Neural progenitor cell (in vitro differentiated cells): ENCODE results near the gene KAZN. TPM values are rescaled to one million over a fixed set of nuclear protein-coding genes. Genes with fewer than 3 reads are reported as not detected.

Source experiments
- DNase-seq: peaks from one replicate; pipeline ENCODE4 v3.0.0-alpha.2; 2016; ENCODE audit warnings: low spot score
- H2AFZ ChIP-seq: fragments of 200-600 bp; sonication (generic); replicated peaks from 2 replicates; pipeline ENCODE4 v1.6.1; 2016; ENCODE audit warnings: antibody characterized with exemption
- H3F3A ChIP-seq: fragments of 200-600 bp; sonication (generic); 2 replicates; pipeline ENCODE4 v1.6.1; 2016; ENCODE audit warnings: antibody characterized with exemption, low read depth
- H3K27ac ChIP-seq: fragments of 200-600 bp; sonication (generic); 2 replicates; pipeline ENCODE4 v1.5.1; 2016; ENCODE audit warnings: mild to moderate bottlenecking
- H3K27me3 ChIP-seq: fragments of 200-600 bp; sonication (generic); 2 replicates; pipeline ENCODE4 v1.6.1; 2016; ENCODE audit warnings: mild to moderate bottlenecking, moderate library complexity
- H3K36me3 ChIP-seq: fragments of 200-600 bp; sonication (generic); 2 replicates; pipeline ENCODE4 v1.5.1; 2016
- H3K4me1 ChIP-seq: fragments of 200-600 bp; sonication (generic); 2 replicates; pipeline ENCODE4 v1.6.1; 2016; ENCODE audit warnings: mixed run types
- H3K4me2 ChIP-seq: fragments of 200-600 bp; sonication (generic); 2 replicates; pipeline ENCODE4 v1.6.1; 2016
- H3K4me3 ChIP-seq: fragments of 200-600 bp; sonication (generic); 2 replicates; pipeline ENCODE4 v1.5.1; 2016
- H3K79me2 ChIP-seq: fragments of 200-600 bp; sonication (generic); 2 replicates; pipeline ENCODE4 v1.6.1; 2016; ENCODE audit warnings: low read depth
- H3K9ac ChIP-seq: fragments of 200-600 bp; sonication (generic); 2 replicates; pipeline ENCODE4 v1.6.1; 2016
- H3K9me3 ChIP-seq: fragments of 200-600 bp; sonication (generic); 2 replicates; pipeline ENCODE4 v1.5.1; 2016; ENCODE audit warnings: low read depth
- H4K20me1 ChIP-seq: fragments of 200-600 bp; sonication (generic); 2 replicates; pipeline ENCODE4 v1.6.1; 2016; ENCODE audit warnings: low read depth
- H3K27ac Mint-ChIP-seq: 3 replicates; pipeline ENCODE4 v1.8.0; 2021; ENCODE audit warnings: mixed read lengths
- H3K27me3 Mint-ChIP-seq: 2 replicates; pipeline ENCODE4 v1.8.0; 2022; ENCODE audit warnings: low read depth, mild to moderate bottlenecking, inconsistent platforms, moderate library complexity, mixed read lengths; ENCODE audit not compliant: insufficient read depth
- H3K36me3 Mint-ChIP-seq: 3 replicates; pipeline ENCODE4 v1.8.0; 2021; ENCODE audit warnings: mixed read lengths
- H3K4me1 Mint-ChIP-seq: 3 replicates; pipeline ENCODE4 v1.8.0; 2021; ENCODE audit warnings: mixed read lengths
- H3K4me3 Mint-ChIP-seq: 3 replicates; pipeline ENCODE4 v1.8.0; 2021; ENCODE audit warnings: mild to moderate bottlenecking, moderate library complexity, mixed read lengths
- H3K9me3 Mint-ChIP-seq: 3 replicates; pipeline ENCODE4 v1.8.0; 2020; ENCODE audit warnings: mixed read lengths
- CTCF ChIP-seq: fragments of 200-600 bp; sonication (generic); IDR thresholded peaks from 2 replicates; pipeline ENCODE4 v1.5.1; 2017; ENCODE audit warnings: antibody characterized with exemption, mild to moderate bottlenecking
- EZH2 ChIP-seq: fragments of 200-600 bp; sonication (generic); IDR thresholded peaks from 2 replicates; pipeline ENCODE4 v1.6.1; 2017; ENCODE audit warnings: antibody characterized with exemption, mild to moderate bottlenecking, moderate library complexity
- EZH2phosphoT487 ChIP-seq: fragments of 200-600 bp; sonication (generic); IDR thresholded peaks from 2 replicates; pipeline ENCODE4 v1.6.1; 2017; ENCODE audit warnings: antibody characterized with exemption
- total RNA-seq: library from RNA; depleted of rRNA; stranded (reverse); fragments of >200 nt; gene quantifications from 2 replicates; pipeline ENCODE4 v1.2.3, GENCODE V29; 2015; ENCODE audit warnings: low replicate concordance

KAZN gene
- total RNA-seq, 1 donor from 2014 or later: 6.1 TPM

- TF ChIP-seq EZH2phosphoT487 (no peak), CTCF (no peak), EZH2 (no peak)
- no peaks in the 10 kb centered on the region for H4K20me1 ChIP-seq
- H3F3A ChIP-seq: no peaks in the 10 kb centered on the region
- H3K9me3 ChIP-seq: no peaks in the 10 kb centered on the region
- peak overlapping the region; percentile 18 for H3K4me2 ChIP-seq
- peak; percentile 19 for DNase-seq
- Mint-ChIP-seq H3K4me3 (peak overlapping the region; percentile 35), H3K9me3 (no peaks in the 10 kb centered on the region), H3K36me3 (peaks cover 8% of the 10 kb centered on the region), H3K27me3 (peaks cover 2% of the 10 kb centered on the region), H3K4me1 (peaks cover 46% of the 10 kb centered on the region), H3K27ac (peak overlapping the region; percentile 92)
- H2AFZ ChIP-seq: no peak overlapping the region
- no peak overlapping the region for H3K27ac ChIP-seq
- peaks cover 15% of the 10 kb centered on the region for H3K79me2 ChIP-seq
- H3K27me3 ChIP-seq: no peaks in the 10 kb centered on the region
- peaks cover 9% of the 10 kb centered on the region for H3K4me1 ChIP-seq
- H3K9ac ChIP-seq: no peak overlapping the region
- H3K4me3 ChIP-seq: no peak overlapping the region
- no peaks in the 10 kb centered on the region for H3K36me3 ChIP-seq
Measured at GRCh38 chr1:14634486-14634885, 36.0 kb downstream of the KAZN start.

- Mint-ChIP-seq H3K36me3 (peaks cover 8% of the 10 kb centered on the region), H3K27ac (no peak overlapping the region), H3K4me1 (peaks cover 50% of the 10 kb centered on the region), H3K9me3 (no peaks in the 10 kb centered on the region), H3K4me3 (no peak overlapping the region), H3K27me3 (peaks cover 2% of the 10 kb centered on the region)
- no peak overlapping the region for H3K4me2 ChIP-seq
- H3K27ac ChIP-seq: no peak overlapping the region
- no peak overlapping the region for H3K4me3 ChIP-seq
- H2AFZ ChIP-seq: no peak overlapping the region
- H3K79me2 ChIP-seq: peaks cover 10% of the 10 kb centered on the region
- H4K20me1 ChIP-seq: no peaks in the 10 kb centered on the region
- H3K36me3 ChIP-seq: no peaks in the 10 kb centered on the region
- peaks cover 9% of the 10 kb centered on the region for H3K4me1 ChIP-seq
- H3F3A ChIP-seq: no peaks in the 10 kb centered on the region
- H3K9me3 ChIP-seq: no peaks in the 10 kb centered on the region
- DNase-seq: no peak
- H3K27me3 ChIP-seq: no peaks in the 10 kb centered on the region
- H3K9ac ChIP-seq: no peak overlapping the region
- no peak for TF ChIP-seq EZH2
- no peak for TF ChIP-seq CTCF
Measured at GRCh38 chr1:14635421-14635820, 36.9 kb downstream of the KAZN start.

- H4K20me1 ChIP-seq: no peaks in the 10 kb centered on the region
- peaks cover 9% of the 10 kb centered on the region for H3K4me1 ChIP-seq
- H3K27ac ChIP-seq: no peak overlapping the region
- Mint-ChIP-seq H3K4me1 (peaks cover 44% of the 10 kb centered on the region), H3K27me3 (peaks cover 2% of the 10 kb centered on the region), H3K9me3 (peaks cover 7% of the 10 kb centered on the region), H3K27ac (peak overlapping the region; percentile 73), H3K36me3 (peaks cover 12% of the 10 kb centered on the region), H3K4me3 (no peak overlapping the region)
- H3K79me2 ChIP-seq: peaks cover 10% of the 10 kb centered on the region
- H3K9me3 ChIP-seq: no peaks in the 10 kb centered on the region
- no peak overlapping the region for H3K4me2 ChIP-seq
- H3K36me3 ChIP-seq: no peaks in the 10 kb centered on the region
- H2AFZ ChIP-seq: no peak overlapping the region
- no peak overlapping the region for H3K9ac ChIP-seq
- no peaks in the 10 kb centered on the region for H3K27me3 ChIP-seq
- TF ChIP-seq EZH2phosphoT487 (no peak), EZH2 (no peak), CTCF (no peak)
- DNase-seq: no peak
- no peaks in the 10 kb centered on the region for H3F3A ChIP-seq
- H3K4me3 ChIP-seq: no peak overlapping the region
Measured at GRCh38 chr1:14636897-14637632, 38.6 kb downstream of the KAZN start.
